ENCODE results near the gene MRPL33.

DNA sequence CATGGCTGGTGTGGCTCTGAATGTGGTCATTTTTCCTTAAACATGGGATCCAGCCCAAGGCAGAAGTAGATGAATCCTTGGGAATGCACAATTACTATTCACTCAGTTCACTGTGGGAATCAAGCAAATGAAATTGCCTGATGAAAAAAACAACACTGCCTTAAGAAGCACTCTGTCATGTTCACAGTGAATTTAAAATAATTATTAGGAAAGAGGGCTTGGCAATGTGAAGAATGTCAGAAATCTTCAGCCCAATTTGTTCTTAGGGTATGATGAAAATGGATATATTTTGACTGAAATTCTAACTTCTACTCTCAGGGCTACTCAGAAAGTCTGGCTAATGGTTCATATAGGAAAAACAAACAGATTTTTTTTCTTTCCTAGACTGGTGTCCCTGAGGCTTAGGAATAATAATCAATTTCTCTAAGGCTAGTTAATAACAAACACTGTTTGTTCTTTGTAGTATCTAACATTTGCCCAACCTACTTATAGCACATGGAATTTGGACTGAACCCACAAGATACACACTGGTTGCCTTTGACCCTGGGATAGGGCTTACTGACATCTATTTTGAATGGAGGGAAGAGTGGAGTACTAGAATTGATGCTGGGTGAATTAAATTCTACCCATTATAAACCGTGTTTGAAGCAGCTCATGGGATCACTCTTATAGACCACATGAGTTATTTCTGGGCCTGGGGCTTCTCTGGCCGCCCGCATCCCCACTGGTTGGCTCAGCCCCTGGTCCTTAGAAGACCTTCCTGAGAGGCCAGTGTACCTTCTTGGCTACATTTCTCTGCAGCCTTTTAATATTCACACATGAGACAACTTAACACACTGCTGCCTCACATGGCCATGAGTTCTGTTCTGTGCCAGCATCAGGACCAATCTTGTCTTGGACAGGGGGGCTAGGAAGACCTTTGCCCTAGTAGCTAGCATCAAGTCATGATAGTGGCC is 8.3 kb upstream of the MRPL33 start:
- TF ChIP-seq GABPA (IDR thresholded peaks at IDR 0.05; ENCODE audit: low read depth) (no peak), CTCF (IDR thresholded peaks at IDR 0.05) (no peak), POLR2AphosphoS5 (IDR thresholded peaks at IDR 0.05; ENCODE audit: low read depth, low read length) (no peak)

Data from SK-N-SH (cell line).